Progenitor cell of endocrine pancreas (in vitro differentiated cells): ENCODE measurements around the gene ITPK1. TPM values are rescaled to one million over a fixed set of nuclear protein-coding genes. Genes with fewer than 3 reads are reported as not detected.

ENCODE experiments used
- DNase-seq: peaks from one replicate; pipeline ENCODE4 v3.0.0; 2021; ENCODE audit warnings: low spot score; ENCODE audit not compliant: unreplicated experiment
- H3K27ac Mint-ChIP-seq: 2 replicates; pipeline ENCODE4 v1.8.0; 2021; ENCODE audit warnings: mild to moderate bottlenecking, moderate library complexity, mixed read lengths
- H3K27me3 Mint-ChIP-seq: 2 replicates; pipeline ENCODE4 v1.8.0; 2021; ENCODE audit warnings: mixed read lengths
- H3K36me3 Mint-ChIP-seq: 2 replicates; pipeline ENCODE4 v1.8.0; 2022; ENCODE audit warnings: mixed read lengths; ENCODE audit not compliant: insufficient read depth
- H3K4me1 Mint-ChIP-seq: 2 replicates; pipeline ENCODE4 v1.8.0; 2021; ENCODE audit warnings: low read depth, mixed read lengths
- H3K4me3 Mint-ChIP-seq: 2 replicates; pipeline ENCODE4 v1.8.0; 2021; ENCODE audit warnings: low read depth, mild to moderate bottlenecking, moderate library complexity, mixed read lengths
- H3K9me3 Mint-ChIP-seq: 2 replicates; pipeline ENCODE4 v1.8.0; 2021; ENCODE audit warnings: low read depth, mixed read lengths
- total RNA-seq: library from RNA; stranded (reverse); gene quantifications from 2 replicates; pipeline ENCODE4 v1.2.1, GENCODE V29; 2021
- TF ChIP-seq, protein P1 (sequence below): fragments of 200-600 bp; sonication (generic); IDR thresholded peaks from one replicate; pipeline ENCODE4 v1.5.0; 2021; ENCODE audit warnings: antibody characterized with exemption, mild to moderate bottlenecking; ENCODE audit not compliant: unreplicated experiment

The ITPK1 gene
- total RNA-seq, 1 donor from 2014 or later: 72.0 TPM

DNA sequence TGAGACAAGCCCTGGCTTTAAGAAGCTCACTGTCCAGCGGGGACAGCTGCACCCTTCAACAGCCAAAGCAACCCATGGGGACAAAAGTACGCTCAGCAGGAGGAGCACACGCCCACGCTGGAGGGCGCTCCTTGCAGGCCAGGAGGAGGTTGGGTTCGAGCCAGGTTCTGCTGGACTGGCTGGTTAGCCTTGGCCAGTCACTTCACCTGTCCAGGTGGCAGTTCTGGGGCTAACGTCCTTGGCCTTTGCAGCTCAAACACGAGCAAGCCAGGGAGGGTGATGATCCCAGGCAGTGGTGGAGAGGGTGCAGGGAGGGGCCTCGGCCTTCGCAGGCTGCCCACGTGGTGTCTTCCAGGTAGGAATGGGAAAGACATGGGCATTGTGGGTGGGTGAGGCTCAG, 179.6 kb downstream of the ITPK1 start:
- Mint-ChIP-seq H3K27me3 (no peaks in the 10 kb centered on the region), H3K4me3 (no peak overlapping the region), H3K9me3 (no peaks in the 10 kb centered on the region), H3K4me1 (no peaks in the 10 kb centered on the region), H3K27ac (no peak overlapping the region), H3K36me3 (no peaks in the 10 kb centered on the region)
- no peak for DNase-seq
- TF ChIP-seq, protein P1, sequence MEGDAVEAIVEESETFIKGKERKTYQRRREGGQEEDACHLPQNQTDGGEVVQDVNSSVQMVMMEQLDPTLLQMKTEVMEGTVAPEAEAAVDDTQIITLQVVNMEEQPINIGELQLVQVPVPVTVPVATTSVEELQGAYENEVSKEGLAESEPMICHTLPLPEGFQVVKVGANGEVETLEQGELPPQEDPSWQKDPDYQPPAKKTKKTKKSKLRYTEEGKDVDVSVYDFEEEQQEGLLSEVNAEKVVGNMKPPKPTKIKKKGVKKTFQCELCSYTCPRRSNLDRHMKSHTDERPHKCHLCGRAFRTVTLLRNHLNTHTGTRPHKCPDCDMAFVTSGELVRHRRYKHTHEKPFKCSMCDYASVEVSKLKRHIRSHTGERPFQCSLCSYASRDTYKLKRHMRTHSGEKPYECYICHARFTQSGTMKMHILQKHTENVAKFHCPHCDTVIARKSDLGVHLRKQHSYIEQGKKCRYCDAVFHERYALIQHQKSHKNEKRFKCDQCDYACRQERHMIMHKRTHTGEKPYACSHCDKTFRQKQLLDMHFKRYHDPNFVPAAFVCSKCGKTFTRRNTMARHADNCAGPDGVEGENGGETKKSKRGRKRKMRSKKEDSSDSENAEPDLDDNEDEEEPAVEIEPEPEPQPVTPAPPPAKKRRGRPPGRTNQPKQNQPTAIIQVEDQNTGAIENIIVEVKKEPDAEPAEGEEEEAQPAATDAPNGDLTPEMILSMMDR: no peak

DNA sequence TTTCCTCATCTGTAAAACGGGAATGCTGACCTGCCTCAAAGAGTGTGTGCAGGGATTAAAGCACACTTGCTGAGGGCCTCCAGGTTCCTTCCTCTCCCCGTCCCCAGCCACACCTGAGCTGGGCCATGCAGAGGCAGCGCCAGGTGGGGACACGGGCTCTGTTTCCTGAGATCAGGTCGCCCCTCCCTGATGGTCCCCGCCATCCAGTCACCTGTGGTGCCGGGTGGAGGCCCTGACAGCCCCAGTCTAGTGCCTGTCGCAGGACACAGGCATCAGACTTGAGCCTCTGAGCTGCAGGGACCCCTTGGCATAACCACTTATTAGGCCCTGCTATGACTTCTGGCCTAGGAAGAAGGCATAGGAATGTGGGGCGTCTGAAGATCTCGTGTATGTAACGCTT, 180.3 kb downstream of the ITPK1 start:
- H3K27ac Mint-ChIP-seq: no peak overlapping the region
- H3K27me3 Mint-ChIP-seq: no peaks in the 10 kb centered on the region
- TF ChIP-seq, protein P1: no peak
- no peak for DNase-seq
- H3K4me3 Mint-ChIP-seq: no peak overlapping the region
- H3K4me1 Mint-ChIP-seq: no peaks in the 10 kb centered on the region
- no peaks in the 10 kb centered on the region for H3K36me3 Mint-ChIP-seq
- H3K9me3 Mint-ChIP-seq: no peaks in the 10 kb centered on the region

DNA sequence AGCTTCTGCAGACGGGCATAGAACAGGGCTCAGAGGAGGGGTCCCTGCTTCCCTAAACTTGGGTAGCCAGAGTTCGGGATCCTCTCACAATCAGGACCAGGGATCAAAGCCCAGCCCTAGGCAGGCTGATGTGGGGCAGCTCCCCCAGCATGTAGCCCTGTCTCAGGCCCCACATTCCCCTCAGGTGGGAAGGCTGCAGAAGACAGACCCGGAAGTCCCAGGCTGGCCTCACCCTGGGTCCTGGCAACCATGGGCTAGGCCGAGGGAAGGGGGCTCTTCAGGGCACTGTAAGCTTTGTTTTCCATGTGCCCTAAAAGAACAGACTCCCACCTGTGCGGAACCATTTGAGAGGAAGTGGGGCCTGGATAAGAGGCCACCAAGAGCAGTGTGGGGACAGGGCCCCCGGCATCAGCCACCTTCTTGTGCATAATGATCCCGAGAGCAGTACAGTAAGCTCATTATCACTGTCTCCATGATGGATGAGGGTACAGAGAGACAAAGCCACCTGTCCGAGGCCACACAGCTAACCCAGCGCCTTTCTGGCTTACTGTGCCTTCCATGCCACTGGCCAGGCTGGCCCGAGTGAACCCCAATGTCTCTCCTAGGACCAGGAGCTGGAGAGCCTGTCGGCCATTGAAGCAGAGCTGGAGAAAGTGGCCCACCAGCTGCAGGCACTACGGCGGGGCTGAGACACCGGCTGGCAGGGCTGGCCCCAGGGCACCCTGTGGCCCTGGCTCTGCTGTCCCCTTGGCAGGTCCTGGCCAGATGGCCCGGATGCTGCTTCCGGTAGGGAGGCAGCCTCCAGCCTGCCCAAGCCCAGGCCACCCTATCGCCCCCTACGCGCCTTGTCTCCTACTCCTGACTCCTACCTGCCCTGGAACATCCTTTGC, 181.3 kb downstream of the ITPK1 start:
- no peaks in the 10 kb centered on the region for H3K4me1 Mint-ChIP-seq
- H3K27me3 Mint-ChIP-seq: no peaks in the 10 kb centered on the region
- no peaks in the 10 kb centered on the region for H3K9me3 Mint-ChIP-seq
- H3K27ac Mint-ChIP-seq: no peak overlapping the region
- H3K4me3 Mint-ChIP-seq: no peak overlapping the region
- TF ChIP-seq, protein P1: no peak
- DNase-seq: no peak
- H3K36me3 Mint-ChIP-seq: no peaks in the 10 kb centered on the region

DNA sequence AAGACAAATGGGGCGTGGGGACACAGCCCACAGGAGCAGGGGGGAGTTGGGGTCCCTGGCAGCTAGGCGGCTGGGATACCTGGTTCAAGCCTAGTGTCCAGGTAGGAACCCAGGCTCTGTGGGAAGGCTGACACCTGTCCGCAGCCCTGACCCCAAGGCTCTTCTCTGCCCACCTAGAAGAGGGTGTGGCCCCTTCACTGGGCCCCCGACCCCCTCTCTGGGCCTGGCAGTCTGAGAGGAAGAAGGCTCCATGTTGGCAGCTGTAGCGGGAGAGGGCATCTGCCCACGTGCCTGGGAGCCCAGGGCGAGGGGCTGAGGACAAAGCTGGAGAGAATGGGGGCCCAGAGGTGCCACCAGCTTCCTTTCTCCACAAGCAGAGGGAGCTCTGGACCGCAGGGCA, 182.2 kb downstream of the ITPK1 start:
- DNase-seq: no peak
- H3K27me3 Mint-ChIP-seq: no peaks in the 10 kb centered on the region
- no peak overlapping the region for H3K27ac Mint-ChIP-seq
- TF ChIP-seq, protein P1: no peak
- no peak overlapping the region for H3K4me3 Mint-ChIP-seq
- no peaks in the 10 kb centered on the region for H3K4me1 Mint-ChIP-seq
- no peaks in the 10 kb centered on the region for H3K36me3 Mint-ChIP-seq
- no peaks in the 10 kb centered on the region for H3K9me3 Mint-ChIP-seq

DNA sequence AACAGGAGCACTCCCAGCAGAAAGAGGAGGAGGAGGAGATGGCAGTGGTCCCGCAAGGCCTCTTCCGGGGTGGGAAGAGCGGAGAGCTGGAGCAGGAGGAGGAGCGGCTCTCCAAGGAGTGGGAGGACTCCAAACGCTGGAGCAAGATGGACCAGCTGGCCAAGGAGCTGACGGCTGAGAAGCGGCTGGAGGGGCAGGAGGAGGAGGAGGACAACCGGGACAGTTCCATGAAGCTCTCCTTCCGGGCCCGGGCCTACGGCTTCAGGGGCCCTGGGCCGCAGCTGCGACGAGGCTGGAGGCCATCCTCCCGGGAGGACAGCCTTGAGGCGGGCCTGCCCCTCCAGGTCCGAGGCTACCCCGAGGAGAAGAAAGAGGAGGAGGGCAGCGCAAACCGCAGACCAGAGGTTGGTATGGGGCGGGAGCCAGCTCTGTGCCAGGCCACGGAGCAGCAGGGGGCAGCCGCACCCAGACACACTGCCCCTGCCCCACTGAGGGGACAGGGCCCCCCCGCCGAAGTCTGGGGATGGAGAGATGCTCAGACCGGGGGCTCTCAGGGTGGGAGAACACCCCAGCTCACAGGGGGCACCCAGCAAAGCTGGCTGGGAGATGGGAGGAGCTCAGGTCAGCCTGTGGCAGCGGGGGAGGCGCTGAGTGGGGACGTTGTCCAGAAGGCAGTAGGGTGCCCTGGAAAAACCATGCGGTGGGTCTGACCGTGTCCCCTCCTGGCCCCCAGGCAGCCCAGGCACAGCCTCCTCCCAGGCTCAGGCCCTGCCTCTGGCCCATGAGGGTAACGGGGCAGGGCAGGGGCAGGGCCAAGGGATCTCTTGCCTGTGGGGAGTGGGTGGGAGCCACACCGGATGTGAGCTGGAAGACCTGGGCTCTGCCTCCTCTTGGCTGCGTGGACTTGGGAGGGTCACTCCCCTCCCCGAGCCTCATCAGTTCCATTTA, 183.0 kb downstream of the ITPK1 start:
- Mint-ChIP-seq H3K27me3 (no peaks in the 10 kb centered on the region), H3K4me3 (no peak overlapping the region), H3K36me3 (no peaks in the 10 kb centered on the region), H3K9me3 (no peaks in the 10 kb centered on the region), H3K4me1 (no peaks in the 10 kb centered on the region), H3K27ac (peak overlapping the region; percentile 62)
- DNase-seq: no peak
- TF ChIP-seq, protein P1: no peak
